GM19240 (cell line): Measurements from ENCODE around the gene ZSCAN25.
A peak's percentile ranks its signal among the peaks of the same experiment; 100 is the strongest.
"Not testable (repeated sequence)": the region's sequence is repeated elsewhere in the genome, so short reads cannot be mapped to it uniquely, and the experiment has no call there.

Experiments used
- DNase-seq: peaks from one replicate; pipeline ENCODE4 v3.0.0; 2011; ENCODE audit warnings: low spot score; ENCODE audit not compliant: insufficient read length

The ZSCAN25 gene

DNA sequence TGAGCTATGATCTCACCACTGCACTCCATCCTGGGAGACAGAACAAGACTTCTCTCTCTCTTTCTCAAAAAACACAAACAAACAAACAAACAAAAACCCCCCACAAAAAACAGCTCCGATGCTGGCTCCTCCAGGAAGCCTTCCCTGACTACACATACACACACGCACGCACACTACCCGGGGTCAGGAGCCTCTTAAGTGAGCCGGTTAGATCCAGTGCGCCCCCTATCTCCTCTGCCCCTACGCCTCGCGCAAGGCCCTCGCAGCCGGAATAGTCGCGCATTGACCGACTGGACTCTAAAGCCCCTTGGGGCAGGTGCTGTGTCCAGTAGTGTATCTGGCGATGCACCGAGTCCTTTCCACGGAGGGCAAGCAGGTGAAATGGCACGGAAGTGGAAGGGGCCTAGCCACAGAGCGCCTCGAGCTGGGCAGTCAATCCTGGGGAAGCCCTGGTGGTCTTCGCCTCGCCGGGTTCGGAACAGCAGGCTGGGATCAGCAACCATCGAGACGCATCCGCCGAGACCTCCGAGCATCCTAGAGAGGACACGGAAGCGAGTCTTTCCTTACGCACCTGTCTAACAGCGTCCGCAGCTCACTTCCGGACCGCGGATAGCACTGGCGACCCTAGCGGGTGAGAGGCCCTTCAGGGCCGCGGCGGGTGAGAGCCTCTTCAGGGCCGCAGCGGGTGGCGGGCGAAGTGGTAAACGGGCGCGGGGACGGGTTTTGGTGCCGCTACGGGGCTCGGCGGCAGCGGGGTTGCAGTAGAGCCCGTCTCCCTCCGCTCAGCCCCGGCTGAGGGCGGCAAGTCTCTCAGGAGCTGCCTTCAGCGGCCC is at the start of gene ZSCAN25:
Gene ZSCAN25, plus strand, starts transcription at position 588 of the 833 bp plus-strand sequence. CDS start 2,661 bp downstream, outside the sequence.
- peak; percentile 91 for DNase-seq

DNA sequence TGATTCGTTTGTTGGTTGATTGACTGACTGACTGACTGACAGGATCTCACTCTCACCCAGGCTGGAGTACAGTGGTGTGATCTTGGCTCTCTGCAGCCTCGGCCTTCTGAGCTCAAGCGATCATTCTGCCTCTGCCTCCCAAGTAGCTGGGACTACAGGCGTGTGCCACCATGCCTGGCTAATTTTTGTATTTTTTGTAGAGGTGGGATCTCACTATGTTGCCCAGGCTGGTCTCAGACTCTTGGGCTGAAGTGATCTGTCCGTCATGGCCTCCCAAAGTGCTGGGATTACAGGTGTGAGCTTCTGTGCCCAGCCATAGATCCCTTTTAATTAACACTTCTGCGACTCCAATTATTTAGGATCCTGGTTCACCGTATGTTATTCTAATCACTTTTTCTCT is 48.0 kb upstream of the ZSCAN25 start:
- not testable (repeated sequence) for DNase-seq

DNA sequence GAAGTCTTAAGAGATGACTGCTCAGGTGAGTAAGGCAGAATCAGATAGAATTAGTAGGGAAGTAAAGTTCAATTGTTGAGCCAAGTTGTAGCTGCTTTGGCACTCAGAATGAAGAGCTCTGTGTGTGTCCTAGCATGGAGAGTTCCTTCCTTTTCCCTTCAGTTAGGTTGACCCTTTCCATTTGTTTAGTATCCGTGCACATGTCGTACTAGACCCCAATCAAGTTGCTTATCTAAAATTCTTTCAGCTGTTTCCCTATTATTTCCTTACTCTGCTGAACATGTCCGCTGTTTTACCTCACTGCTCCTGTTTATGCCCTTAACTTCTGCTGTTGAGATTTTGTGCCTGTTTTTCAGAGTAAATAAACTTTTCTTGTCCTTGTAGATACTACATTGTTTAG is 45.0 kb upstream of the ZSCAN25 start:
- no peak for DNase-seq

DNA sequence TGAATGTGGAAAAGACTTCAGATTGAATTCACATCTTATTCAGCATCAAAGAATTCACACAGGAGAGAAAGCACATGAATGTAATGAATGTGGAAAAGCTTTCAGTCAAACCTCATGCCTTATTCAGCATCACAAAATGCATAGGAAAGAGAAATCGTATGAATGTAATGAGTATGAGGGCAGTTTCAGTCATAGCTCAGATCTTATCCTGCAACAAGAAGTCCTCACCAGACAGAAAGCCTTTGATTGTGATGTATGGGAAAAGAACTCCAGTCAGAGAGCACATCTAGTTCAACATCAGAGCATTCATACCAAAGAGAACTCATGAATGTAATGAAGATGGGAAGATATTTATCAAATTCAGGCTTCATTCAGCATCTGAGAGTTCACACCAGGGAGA is 43.5 kb upstream of the ZSCAN25 start:
- DNase-seq: no peak

DNA sequence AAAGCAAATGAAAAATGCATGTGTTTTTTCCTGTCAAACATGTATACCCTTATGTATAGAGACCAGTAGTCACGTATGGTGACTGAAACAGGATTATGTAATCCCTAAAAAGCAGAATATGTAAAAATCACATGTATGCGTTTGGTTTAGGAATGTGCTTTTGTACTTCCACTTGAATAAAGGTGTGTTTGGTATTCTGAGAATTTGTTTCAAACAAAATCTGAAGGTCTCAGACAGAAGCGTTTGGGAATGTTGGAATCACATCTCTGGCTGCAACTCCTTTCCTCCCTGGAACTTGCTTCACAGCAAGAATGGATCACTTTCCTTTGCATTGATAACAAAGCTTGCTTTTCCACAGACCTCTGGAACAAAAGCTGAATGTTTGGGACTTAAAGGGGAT is 40.5 kb upstream of the ZSCAN25 start:
- no peak for DNase-seq

DNA sequence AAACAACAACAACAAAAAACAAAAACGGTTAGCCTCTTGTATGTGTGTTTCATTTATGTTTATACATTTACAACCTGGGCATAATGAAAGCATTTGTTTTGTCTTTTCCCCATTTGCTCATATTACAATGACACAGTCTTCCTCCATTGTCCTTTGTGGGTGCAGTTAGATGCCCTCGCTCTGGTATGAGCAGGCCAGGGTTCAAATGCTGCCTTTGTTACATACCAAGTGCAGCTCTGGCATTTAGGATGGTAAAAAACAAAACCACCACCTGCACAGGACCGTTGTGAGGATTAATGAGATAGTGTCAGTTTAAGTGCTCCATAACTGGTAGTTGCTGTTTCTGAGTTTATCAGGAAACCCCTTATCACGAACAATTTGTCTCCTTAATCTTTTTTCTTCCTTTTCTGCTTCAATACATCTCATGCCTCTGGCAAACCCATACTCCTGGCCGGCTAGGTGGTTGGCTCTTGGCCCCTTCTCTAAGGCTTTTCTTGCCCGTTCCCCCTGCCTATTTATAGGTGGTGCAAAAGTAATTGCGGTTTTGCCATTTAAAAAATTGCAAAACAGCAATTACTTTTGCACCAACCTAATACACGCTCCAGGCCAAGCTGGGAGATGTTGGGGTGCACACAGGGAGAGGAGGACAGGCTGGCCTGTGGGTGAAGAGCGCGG is 37.3 kb upstream of the ZSCAN25 start:
- DNase-seq: no peak

DNA sequence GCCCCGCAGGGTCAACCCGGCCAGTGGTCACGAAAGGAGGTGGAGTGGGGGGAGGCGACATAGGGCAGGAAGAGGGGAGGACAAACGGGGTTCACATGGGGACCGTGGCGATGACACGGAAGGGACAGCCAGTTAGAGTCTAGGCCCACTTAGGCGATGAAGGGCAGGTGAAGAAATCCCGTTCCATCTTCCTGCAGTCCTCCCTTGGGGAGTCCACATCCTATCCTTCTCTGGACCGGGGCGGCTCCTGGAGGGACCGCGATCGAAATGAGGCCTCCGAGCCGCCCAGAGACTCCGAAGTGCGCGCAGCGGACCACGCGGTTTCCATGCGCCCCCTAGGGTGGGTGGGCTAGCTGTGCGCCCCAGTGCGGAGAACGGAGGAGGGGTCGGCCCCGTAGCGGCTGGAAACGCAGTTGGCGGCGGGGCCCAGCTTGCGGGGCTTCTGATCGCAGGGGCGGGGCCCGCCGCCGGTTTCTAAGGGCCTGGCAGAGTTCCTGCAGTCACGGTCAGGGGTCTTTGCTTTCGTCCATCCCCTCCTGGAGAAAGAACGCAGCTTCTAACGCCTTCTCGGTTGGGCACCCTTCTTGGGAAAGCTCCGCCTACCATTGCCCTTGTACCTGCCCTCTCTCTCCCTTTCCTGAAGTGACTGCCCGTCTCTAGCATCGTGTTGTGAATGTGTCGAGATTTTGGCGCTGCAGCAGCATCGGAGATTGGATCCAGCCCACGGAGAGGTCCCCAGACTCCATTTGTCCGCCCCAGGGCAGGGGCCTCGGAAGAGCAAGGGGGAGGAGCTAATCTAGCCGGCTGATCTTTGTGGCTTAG is 36.6 kb upstream of the ZSCAN25 start:
- DNase-seq: no peak

DNA sequence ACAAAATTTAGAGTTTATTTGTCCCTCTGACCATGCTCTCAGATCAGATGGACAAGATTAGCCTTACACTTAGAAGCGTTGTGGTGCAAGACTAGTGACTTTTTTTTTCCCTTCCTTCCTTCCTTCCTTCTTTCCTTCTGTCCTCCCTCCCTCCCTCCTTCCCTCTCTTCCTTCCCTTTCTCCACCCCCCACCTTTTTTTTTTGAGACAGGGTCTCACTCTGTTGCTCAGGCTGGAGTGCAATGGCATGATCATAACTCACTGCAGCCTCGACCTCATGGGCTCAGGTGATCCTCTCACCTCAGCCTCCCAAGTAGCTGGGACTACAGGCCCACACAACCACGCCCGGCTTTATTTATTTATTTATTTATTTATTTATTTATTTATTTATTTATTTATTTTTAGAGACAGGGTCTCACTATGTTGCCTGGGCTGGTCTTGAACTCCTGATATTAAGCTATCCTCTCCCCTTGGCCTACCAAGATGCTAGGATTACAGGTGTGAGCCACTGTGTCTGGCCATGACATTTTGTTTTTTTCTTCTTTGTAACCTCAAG is 35.9 kb upstream of the ZSCAN25 start:
- DNase-seq: not testable (repeated sequence)

DNA sequence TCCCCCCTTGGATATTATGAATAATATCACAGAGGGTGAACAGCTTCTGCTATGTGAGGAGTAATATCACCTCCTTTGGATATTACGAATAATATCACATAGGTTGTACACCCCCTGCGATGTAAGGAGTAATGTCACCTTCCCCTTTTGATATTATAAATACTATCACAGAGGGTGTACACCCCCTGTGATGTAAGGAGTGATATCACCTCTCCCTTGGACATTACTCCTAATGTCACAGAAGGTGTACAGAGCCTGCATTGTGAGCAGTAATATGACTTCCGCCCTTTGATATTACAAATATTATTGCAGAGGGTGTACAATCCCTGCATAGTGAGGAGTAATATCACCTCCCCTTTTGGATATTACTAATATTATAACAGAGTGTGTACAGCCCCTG is 27.9 kb upstream of the ZSCAN25 start:
- no peak for DNase-seq

DNA sequence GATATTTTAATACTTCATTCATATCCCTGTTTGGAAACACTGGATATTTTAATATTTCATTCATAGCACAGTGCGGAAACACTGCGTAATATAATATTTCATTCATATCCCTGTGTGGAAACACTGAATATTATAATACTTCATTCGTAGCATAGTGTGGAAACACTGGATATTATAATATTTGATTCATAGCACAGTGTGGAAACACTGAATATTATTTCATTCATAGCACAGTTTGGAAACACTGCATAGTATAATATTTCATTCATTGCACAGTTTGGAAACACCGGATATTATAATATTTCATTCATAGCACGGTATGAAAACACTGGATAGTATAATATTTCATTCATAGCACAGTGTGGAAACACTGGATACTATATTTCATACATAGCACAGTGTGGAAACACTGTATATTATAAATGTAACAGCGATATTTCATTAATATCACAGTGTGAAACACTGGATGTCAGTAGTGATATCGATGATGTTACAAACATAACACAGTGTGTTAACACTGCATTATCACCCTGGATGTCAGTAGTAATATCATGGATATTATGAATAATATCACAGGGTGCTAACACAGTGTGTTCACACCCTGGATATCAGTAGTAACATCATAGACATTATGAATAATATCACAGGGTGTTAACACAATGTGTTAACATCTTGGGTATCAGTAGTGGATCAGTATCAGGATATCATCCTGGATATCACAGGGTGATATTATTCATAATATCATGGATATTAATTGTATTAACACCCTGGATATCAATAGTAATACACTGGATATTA is 21.6 kb upstream of the ZSCAN25 start:
- DNase-seq: no peak

DNA sequence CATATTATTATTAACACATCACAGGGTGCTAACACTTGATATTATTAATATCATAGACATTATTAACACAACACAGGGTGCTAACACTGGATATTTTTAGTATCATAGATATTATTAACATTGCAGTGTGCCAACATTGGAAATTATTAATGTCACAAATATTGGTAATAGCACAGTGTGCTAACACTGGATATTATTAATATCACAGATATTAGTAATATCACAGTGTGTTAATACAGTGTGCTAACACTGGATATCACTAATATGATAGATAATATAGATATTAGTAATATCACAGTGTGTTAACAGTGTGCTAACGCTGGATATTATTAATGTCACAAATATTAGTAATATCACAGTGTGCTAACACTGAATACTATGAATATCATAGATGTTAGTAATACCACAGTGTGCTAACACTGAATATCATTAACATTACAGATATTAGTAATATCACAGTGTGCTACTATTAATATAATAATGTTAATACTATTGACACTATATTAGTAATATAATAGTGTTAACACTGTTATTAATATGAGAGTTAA is 20.3 kb upstream of the ZSCAN25 start:
- DNase-seq: no peak

DNA sequence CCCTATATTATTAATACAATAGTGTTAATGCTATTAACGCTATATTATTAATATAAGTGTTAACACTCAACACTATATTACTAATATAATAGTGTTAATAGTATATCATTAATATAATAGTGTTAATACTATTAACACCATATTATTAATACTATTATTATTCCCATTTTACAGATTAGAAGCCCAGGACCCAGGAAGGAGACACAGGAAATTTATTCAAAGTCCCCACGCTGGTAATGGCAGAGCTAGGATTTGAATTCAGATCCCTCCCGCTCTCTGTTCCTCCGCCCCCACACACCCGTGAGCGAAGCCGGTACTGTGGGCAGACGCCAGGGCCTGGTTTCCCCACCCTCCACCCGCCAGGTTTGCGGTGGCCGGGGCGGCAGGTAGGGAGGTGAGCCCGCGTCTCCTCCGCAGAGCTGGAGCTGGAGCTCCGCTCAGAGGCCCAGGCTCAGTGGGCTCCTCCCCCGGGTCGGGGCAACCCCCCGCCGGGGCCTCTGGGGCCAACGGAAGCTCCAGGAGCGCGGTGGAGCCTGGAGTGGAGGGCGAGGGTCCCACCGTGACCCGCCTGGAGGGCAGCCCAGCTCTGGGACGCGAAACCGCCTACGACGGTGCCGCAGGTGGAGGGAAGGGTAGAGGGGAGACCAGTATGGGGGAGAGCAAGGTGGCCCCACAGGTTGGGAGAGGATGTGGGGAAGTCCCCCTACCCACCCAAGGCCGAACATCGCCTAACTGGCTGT is 18.8 kb upstream of the ZSCAN25 start, which contains the start of gene TMEM225B:
Gene TMEM225B, plus strand, starts transcription at position 506 of the 740 bp plus-strand sequence. CDS start 6,122 bp downstream, outside the sequence.
- DNase-seq: no peak

DNA sequence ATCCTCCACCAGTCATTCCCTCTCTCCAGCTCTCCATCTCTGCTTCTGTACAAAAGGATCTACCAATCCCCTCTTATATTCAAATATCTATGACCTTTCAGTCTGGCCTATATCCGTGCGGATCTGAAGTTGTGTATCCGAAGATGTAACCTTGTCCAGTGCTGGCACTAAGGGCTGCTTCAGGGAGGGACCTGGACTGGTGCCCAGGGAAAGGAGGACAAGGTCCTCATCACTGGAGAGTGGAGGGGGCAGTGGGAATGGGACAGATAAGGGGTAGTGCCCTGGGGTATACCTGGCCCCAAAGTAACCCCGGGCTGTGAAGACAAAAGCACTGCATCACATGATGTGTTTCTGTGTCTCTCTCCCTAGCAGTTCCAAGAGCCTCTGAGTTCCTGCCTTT is 16.9 kb upstream of the ZSCAN25 start:
- DNase-seq: no peak

DNA sequence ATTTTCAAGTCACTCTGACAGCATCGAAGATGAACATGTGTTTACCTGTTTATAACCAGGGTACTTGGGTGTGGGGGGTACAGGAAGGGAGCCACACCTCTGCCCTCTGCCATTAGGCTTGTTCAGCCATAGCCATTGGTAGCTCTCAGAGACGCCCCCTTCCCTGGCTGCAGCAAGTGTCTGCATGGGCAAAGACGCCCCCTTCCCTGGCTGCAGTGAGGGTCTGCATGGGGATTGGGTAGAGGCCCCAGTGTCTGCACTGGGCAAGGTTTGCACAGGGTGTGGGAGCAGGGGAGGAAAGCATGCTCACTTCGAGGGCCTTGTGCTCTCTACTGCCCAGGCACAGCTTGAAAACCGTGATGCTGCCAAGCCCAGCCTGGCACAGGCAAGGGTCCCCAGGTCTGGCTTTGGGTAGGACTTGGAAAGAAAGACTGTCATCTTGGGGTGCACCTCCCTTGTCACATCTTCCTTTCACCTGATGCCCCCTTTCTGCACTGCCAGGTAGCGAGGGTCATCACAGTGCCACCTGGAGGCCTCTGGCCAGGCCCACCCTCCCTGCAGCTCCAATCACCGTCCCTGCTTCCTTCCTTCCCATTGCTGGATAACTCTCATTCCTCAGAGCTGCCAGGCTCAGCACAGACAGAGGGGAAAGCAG is 15.0 kb upstream of the ZSCAN25 start:
- DNase-seq: no peak

DNA sequence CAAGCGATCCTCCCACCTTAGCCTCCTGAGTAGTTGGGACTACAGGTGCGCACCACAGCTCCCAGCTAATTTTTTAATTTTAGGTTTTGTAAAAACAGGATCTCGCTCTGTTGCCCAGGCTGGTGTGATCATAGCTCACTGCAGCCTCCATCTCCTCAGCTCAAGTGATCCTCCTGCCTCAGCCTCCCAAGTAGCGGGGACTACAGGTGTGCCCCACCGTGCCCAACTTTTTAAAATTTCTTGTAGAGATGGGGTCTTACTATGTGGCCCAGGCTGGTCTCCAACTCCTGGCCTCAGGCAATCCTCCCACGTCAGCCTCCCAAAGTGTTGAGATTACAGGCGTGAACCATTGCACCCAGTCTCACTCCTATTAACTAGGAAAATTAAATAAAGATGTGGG is 11.2 kb upstream of the ZSCAN25 start:
- DNase-seq: no peak

DNA sequence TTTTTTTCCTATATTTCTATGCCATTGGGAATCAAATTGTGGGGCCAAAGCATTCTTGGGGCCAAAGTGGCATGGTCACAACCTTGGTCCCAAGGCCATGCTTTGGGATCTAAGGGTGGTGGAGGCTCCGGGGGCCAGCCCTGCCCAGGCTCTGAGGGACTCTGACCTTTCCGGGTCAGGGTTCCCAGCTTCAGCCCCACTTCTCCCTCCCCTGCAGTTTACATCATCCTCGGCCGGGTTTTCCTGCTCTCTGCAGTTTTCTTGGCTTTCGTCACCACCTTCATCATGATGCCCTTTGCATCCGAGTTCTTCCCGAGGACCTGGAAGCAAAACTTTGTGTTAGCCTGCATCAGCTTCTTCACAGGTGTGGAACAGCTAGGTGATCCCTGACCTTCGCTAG is 10.2 kb upstream of the ZSCAN25 start:
- DNase-seq: no peak

DNA sequence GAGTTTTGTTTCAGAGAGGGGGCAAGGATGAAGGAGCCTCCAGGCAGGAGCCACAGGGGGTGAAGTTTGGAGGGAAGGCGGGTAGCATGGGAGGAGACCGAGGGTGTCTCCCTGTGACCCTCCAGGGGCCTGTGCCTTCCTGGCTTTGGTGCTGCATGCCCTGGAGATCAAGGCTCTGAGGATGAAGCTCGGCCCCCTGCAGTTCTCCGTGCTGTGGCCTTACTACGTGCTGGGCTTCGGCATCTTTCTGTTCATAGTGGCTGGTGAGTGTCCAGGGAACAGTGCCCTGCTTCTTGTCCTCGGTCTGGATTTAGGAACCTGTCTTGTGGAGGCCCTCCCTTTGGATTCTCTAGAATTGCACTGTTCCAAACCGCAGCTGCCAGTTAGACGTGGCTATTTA is 9.2 kb upstream of the ZSCAN25 start:
- DNase-seq: no peak

DNA sequence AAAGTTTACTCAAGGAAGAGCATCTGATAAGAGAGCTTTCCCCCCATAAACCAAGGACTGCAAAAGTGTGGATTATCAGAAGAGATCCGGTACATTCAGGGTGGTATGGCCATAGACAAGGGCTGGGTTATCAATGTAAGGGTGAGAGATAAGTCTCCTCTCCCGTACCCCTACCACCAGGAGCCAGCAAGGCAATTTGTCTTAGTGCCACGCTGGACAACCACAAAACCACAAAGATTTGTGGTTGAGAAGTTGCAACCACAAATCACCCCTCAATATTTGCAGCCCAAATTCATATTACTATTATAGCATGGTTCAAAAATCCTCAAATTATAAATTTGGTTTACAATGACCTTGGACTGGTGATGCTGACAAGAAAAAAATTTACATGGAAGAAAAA is 2.3 kb upstream of the ZSCAN25 start:
- no peak for DNase-seq

DNA sequence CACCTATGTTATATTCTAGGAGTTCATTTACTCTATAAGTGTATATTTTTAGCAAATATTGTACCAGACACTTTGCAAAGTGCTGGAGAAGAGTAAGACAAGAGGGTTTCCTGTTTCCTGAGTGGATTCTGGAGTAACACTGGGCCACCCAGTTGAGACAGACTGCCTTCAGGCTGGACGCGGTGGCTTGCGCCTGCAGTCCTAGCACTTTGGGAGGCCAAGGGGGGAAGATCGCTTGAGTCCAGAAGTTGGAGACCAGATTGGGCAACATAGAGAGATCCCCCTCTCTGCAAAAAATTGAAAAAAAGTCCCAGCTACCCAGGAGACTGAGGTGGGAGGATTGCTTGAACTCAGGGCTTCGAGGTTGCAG is 772 bp upstream of the ZSCAN25 start:
- DNase-seq: no peak
